Fibroblast of skin of back (primary cell): ENCODE results near the gene ANKRD16.
"Not testable (repeated sequence)": the region's sequence is repeated elsewhere in the genome, so short reads cannot be mapped to it uniquely, and the experiment has no call there.

Source experiments
- DNase-seq: peaks from one replicate; pipeline ENCODE4 v3.0.0-alpha.2; 2013

ANKRD16 gene

DNA sequence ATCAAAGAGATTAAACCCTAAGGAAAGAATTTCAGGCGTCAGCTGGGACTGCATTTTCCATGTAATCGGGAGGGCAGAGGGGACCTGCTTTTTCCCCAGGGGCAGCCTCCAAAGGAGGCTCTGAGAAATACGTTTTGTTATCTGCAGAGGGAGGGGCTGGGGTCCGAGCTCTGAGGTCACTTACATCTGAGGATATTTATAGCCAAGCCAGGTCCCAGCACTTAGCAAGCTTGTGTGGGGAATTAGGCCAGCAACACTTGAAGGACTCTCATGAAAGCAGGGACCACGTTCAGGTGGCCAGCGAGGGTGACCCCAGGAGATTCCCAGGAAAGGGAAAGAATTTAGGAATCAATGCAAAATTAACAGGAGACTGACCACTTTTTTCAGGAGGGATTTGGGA lies 55.9 kb downstream of the ANKRD16 start:
- DNase-seq = no peak

DNA sequence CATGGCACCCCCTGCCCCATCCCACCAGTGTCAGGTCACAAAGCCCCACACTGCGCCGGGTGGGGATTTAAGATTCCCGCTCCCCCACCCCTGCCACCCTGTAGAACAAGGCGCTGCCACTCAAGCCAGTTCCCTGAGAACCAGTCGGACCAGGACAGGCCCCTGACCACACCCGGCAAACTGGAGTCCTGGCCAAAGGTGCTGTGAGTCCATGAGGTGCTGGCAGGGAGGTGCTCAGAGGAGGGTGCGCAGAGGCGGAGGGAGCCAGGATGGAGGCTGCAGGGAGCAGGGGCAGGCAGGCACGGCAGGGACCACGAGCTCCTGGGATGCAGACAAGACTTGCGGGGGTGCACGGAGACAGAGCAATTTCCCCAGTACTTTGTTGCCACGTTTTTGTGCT lies 56.7 kb downstream of the ANKRD16 start:
- DNase-seq = no peak

DNA sequence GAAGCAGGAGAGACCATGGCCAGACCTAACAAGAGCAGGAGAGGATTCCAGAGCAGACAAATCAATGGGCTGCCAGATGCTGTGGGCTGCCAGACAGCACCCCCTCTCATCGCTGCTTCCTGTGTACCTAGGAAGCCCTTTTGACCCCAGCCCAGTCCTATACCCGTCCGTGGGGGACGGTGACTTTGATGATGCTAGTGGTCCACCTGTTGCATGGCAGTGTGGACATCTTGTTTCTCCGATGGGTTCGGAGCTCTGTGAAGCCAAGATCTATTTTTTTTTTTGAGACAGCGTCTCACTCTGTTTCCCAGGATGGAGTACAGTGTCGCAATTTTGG lies 58.3 kb downstream of the ANKRD16 start:
- no peak for DNase-seq

DNA sequence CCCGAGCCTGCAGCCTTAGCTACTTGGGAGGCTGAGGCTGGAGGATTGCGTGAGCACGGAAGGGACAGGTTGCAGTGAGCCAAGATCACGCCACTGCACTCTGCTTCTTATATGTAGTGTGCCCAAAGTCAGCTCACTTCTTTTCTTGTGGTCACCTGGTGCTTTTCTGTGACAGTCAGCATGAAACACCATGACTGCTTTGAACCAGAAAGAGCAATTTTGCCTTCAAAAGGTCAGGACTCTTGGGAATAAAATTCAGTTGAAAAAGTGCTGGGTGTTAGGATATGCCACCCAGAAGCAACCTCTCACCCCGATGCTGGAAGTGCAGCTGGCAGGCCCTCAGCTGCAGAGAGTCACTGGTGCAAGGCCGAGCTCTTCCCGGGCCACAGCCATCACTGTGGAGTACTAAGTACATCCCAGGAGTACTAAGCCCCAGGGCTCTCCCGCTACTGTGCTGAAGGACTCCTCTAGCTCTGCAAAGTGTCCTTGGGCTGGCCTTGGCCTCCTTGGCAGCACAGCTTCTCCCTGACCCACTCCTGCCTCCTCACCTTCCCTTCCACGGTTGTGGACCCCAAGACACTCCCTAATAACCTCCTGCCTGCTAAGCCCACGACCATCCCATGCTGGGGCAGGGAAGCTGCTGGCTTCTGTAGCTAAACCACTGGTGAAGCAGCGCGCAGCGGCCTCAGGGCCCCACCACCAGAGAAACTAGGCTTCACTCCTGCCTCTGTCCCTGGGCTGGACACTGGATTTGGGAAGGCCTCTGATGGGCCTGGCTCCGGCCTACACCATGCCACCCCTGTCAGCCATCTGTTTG lies 58.9 kb downstream of the ANKRD16 start:
- no peak for DNase-seq

DNA sequence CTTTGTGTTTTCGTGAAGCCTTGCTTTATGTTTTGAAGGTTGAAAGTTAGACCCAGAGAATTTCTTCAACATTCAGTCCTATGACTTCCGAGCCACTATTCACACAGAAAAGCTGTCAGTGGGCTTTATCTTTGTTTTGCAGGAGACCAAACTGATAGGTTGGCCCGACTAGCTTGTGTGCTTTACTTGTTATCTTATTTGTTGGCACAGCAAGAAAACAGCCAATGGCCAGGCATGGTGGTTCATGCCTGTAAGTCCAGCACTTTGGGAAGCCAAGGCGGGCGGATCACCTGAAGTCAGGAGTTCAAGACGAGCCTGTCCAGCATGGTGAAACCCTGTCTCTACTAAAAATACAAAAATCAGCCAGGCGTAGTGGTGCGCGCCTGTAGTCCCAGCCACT lies 60.4 kb downstream of the ANKRD16 start:
- DNase-seq = no peak

DNA sequence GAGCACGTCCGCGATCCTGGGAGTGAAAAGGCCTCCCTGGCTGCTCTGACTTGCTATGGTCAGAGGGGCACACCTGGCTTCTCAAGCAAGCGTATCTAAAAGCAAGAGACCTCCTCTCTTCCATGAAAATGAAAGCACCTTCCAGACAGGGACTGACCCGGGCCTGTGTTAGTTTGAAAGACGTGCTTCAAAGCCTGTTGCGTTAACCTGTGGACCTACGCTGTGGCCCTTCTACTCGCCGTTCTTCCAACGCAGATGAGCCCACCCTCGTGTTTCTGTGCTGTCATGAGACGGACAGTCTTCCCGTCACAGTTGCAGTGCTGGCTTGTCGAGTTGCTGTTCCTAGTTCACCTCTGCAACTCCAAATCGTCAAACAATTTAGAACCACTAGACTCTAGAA lies 61.0 kb downstream of the ANKRD16 start:
- DNase-seq = no peak

DNA sequence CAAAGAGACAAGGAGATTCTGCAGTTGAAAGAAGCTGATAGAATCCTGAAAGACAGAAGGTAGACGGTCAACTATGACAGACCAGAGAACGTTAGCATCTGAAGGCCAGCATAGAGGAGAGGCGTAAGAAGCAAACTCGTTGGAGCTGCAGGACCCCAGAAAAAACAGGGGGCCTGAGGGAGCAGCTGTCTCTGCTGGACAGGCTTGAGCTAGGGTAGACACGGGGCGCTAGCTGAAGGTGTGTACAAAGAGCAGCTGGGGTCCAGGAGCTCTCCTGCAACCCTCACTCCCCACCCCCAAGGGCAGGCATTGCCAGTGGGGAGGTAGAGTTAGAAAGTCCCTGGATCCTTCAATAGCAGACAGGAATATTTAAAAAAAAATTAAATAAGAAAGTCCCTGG lies 61.9 kb downstream of the ANKRD16 start:
- no peak for DNase-seq

DNA sequence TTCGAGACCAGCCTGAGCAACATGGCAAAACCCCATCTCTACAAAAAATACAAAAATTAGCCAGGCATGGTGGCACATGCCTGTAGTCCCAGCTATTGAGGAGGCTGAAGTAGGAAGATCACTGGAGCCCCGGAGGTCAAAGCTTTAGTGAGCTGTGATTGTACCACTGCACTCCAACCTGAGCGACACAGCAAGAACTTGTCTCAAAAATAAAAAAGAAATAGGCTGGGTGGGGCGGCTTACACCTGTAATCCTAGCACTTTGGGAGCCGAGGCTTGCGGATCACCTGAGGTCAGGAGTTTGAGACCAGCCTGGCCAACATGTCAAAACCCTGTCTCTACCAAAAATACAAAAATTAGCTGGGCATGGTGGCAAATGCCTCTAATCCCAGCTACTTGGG lies 63.2 kb downstream of the ANKRD16 start:
- not testable (repeated sequence) for DNase-seq

DNA sequence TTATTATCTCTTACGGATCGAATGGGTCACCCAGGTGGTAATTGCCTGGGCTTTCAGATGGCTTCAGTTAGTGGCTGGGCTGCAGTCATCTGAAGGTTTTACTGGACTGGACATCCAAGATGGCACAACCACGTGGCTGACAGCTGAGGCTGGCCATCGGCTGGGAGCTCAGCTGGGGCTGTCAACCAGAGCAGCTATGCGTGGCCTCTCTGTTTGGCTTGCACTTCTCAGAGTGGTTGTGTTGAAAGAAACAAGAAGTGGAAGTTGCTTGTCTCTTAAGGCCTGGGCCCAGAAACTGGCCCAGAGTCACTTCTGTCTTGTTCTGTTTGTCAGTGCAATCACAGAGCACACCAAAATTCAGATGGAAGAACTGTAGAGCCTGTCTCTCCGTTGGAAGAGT lies 70.8 kb downstream of the ANKRD16 start:
- DNase-seq = no peak

DNA sequence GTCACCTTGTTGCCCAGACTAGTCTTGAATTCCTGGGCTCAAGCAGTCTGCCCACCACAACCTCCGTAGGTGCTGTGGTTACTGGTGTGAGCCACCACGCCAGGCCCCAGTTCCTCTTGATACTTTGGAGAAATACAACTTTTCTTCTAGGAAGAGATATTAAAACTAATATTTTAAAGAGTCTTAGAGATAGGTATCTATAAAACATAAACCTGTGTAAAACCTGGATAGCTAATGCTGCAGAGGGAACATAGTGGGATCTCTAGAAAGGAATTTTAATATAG lies 71.7 kb downstream of the ANKRD16 start:
- DNase-seq = no peak

DNA sequence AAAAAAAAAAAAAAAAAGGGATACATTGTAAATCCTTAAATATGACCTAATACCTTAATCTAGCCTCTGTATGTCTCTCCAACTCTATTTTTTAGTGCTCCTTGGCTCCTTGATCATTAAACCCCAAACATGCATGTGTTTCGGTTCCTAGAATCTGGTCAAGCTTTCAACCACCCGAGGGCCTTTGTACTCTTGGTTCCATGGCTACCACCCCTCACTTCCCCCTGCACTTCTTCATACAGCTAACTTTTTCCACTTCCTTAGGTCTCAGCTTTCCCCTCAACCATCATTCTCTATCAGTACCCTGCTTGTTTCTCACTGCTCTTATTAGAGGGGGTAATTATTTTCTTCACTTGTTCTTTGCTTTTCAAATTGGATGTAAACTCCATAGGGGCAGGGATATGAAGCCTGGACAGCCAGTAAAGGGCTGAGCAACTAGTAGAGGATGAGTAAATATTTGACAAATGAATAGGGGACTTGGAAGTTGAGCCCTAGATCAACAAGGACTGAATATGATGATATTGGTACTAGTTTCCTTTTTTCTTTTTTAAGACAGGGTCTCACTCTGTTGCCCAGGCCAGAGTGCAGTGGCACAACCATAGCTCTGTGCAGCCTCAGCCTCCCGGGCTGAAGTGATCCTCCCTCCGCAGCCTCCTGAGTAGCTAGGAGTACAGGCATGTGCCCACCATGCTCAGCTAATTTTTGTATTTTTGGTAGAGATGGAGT lies 72.2 kb downstream of the ANKRD16 start:
- DNase-seq = no peak

DNA sequence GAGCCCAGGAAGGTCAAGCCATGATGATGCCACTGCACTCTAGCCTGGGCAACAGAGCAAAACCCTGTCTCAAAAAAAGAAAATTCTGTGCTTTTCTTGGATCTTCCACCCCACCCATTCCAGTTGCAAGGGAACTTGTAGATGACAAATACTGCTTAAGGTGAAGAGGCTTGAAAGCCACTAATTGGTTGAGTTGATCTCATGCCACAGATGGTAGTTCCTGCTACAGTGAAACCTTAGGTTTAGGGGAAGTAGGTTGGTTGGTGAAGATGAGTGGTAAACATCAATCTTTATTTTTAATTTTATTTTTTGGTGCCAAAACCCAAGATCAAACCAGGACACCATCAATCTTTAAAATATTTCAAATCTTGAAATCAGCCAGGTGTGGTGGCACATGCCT lies 73.5 kb downstream of the ANKRD16 start:
- DNase-seq = no peak

DNA sequence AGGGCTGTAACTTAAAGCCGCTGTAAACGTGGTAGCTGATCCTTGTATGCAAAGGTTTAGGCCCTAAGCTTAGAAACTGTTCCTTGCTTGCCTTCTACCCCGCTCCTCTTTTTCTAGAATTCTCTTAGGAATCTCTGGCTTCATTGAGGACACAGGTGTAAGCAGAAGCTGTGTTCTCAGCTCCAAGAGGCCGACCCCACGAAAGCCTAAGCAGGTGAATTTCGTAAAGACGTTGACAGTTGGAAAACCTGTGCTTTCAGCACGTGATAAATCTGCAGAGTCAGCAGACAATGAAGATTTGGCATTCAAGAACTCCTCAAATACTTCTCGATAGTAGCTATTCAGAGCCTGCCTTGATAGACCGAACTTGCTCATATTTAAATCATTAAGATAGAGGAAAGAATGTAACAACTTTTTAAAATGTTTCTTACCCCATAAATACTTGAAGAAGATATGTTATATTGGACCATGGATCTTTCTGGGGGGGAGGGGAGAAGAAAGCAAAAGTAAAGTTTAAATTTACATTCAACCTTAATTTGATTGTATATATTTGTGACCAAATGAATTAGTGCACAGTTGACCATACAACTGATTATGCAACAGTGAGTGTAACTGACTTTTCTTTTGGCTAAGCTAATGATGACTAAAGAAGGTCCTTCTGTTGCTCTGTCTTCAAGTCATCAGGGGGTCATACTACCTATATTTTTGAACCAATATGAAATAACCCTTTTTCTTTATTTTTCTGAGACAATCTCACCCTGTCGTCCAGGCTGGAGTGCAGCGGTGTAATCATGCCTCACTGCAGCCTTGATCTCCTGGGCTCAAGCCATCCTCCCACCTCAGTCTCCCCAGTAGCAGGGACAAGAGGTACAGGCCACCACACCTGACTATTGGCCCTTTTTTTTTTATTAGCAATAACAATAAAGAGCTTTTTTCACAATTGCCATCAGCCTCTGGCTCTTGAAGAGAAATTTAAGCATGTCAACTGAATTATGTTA lies 75.3 kb downstream of the ANKRD16 start:
- no peak for DNase-seq

DNA sequence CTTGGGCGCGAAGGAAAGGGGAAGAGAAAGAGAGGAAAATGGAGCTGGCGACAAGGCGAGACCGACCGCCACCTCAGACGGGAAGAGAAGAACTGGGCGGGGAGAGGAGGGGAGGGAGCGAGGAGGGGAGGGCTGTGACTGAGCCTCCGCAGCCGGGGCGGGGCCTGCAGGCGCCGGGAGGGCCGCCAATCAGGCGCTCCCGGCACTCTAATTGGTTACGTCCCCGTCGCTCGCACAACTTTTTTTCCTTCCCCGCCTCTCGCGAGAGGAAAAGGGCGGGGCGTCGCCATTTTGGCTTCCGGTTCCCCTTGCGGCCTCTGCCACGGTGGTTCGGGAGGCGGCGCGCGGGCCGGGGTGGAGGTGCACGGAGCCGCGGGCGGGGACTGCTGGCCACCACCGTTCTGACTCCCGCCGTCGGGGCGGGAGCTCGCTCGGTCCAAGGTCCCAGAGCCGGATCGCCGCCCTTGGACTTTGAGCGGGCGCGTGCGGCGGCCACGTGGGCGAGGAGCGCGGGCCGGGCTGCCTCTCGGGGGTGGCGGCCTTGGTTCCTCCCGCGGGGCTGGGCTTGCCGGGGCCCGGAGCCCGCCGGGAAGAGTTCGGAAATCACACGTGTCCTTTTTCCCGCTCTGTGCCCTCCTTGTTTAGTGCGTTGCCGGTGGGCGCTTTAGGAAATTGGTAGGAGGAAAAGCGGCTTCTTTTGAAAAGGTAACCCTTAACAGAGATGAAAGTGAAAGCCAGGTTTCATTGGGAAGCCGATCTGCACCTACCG lies 76.2 kb downstream of the ANKRD16 start, which contains the start of gene GDI2:
Gene GDI2 (minus strand): TSS at position 94 of the 769 bp plus-strand sequence. CDS start 176 bp downstream, outside the sequence.
- peak; percentile 97 for DNase-seq

DNA sequence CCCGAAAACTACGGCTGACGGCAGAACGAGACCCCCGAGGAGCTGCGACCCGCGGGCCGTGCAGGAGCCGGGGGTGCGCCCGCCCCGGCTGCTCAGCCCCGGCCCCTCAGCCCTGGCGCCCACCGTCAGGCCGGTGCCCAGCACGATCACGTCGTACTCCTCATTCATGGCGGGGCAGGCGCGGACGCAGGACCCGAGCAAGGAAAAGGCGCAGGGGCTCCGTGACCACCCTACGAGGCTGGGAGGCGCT lies 76.7 kb downstream of the ANKRD16 start:
- no peak for DNase-seq

DNA sequence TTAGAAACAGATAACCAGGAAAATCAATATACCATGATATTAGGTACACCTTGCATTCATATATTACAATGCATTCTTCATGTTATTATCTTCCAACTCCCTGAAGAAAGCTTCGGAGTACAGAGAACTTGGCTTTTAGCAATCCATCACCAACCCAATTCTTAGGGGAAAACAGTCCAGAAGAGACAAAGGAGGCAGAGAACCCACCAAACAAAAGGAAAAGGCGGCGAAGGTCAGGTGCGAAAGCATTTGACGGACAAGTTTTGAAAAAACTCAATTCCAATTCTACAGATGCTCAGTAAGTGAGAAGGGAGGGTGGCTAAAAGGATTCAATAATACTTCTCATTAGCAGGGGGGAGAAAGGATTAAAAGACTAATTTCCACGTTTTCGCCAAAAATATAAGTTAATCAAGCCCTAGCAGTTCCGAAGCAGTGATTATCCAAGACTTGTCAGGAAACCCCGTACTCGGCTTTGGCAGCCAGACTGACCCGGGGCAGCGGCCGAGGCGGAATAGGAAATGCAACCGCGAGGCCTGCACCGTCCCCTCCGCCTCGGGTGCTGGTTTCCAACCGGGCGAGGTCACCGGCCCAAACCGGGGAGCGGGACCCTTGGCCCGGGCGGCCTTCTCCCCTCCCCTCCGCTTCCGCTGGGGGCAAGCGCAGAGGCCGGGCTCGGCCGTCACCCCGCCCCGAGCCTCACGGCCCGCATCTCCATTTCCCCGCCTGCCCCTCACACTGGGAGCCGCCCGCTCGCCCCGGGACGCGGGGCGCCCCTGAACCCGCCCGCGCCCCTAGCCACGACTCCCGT lies 77.2 kb downstream of the ANKRD16 start:
- DNase-seq = peak; percentile 33
